H1 (cell line): ENCODE results near the gene NEK2.

Source experiments
- ATF2 ChIP-seq: IDR thresholded peaks from 2 replicates; pipeline ENCODE4 v1.6.1; 2012; ENCODE audit warnings: low read length, inconsistent platforms
- CTCF ChIP-seq, 3 experiments: IDR thresholded peaks; 1 replicate in 2 of 3; 2 replicates in 1 of 3; pipeline versions ENCODE4 v1.5.1 to v1.6.1; 2011; ENCODE audit warnings: low read length in 3 of 3, mild to moderate bottlenecking in 3 of 3, inconsistent platforms in 2 of 3, low read depth in 1 of 3, moderate library complexity in 1 of 3; ENCODE audit not compliant: insufficient read depth in 1 of 3; ENCODE audit errors: control extremely low read depth in 1 of 3
- EZH2 ChIP-seq: fragments of 200-600 bp; sonication (generic); IDR thresholded peaks from 2 replicates; pipeline ENCODE4 v1.7.1; 2012; ENCODE audit warnings: low read depth, mild to moderate bottlenecking, moderate library complexity, low read length, inconsistent platforms; ENCODE audit not compliant: severe bottlenecking
- HDAC6 ChIP-seq: IDR thresholded peaks from one replicate; pipeline ENCODE4 v1.7.1; 2012; ENCODE audit warnings: low read depth, mild to moderate bottlenecking, inconsistent platforms, low read length, moderate library complexity
- KDM1A ChIP-seq: fragments of 200-600, 300-600 bp; sonication (generic); IDR thresholded peaks from 2 replicates; pipeline ENCODE4 v1.7.1; 2016; ENCODE audit warnings: mild to moderate bottlenecking, low read length, borderline replicate concordance
- MAFK ChIP-seq: IDR thresholded peaks from 2 replicates; pipeline ENCODE4 v1.6.1; 2012; ENCODE audit warnings: low read depth, mild to moderate bottlenecking, improper control_type of control experiment, low read length
- NANOG ChIP-seq: IDR thresholded peaks from 2 replicates; pipeline ENCODE4 v1.6.1; 2011; ENCODE audit warnings: low read length, low read depth, mild to moderate bottlenecking, inconsistent platforms; ENCODE audit not compliant: insufficient read depth, poor library complexity, severe bottlenecking
- POLR2A ChIP-seq, 2 experiments: IDR thresholded peaks; 1 replicate in 1 of 2; 2 replicates in 1 of 2; pipeline ENCODE4 v1.6.1; 2011; ENCODE audit warnings: low read depth in 2 of 2, low read length in 2 of 2, mild to moderate bottlenecking in 2 of 2; ENCODE audit errors: control extremely low read depth in 1 of 2
- RAD21 ChIP-seq, 2 experiments: IDR thresholded peaks in 1 of 2; conservative IDR thresholded peaks in 1 of 2; 2 replicates each; pipeline ENCODE4 v1.6.1; 2011; ENCODE audit warnings: low read depth in 2 of 2, low read length in 2 of 2, improper control_type of control experiment in 1 of 2, inconsistent platforms in 1 of 2, mild to moderate bottlenecking in 1 of 2, moderate library complexity in 1 of 2
- RXRA ChIP-seq: IDR thresholded peaks from 2 replicates; pipeline ENCODE4 v1.6.1; 2011; ENCODE audit warnings: low read depth, mild to moderate bottlenecking, low read length, moderate library complexity; ENCODE audit not compliant: insufficient read depth
- SUZ12 ChIP-seq: fragments of 200-600 bp; sonication (generic); IDR thresholded peaks from 2 replicates; pipeline ENCODE4 v1.6.1; 2012; ENCODE audit warnings: mild to moderate bottlenecking, inconsistent platforms, low read length, moderate library complexity, mixed read lengths
- TEAD4 ChIP-seq: IDR thresholded peaks from 2 replicates; pipeline ENCODE4 v1.6.1; 2012; ENCODE audit warnings: low read depth, low read length, inconsistent platforms, mixed read lengths
- USF2 ChIP-seq: IDR thresholded peaks from 2 replicates; pipeline ENCODE4 v1.6.1; 2011; ENCODE audit warnings: low read length, improper control_type of control experiment
- ZNF274 ChIP-seq: IDR thresholded peaks from 2 replicates; pipeline ENCODE4 v1.7.0; 2012; ENCODE audit warnings: low read length, borderline replicate concordance; ENCODE audit errors: extremely low read depth

GRCh38 chr1:211616231-211616964 lies 59.0 kb downstream of the NEK2 start:
- TF ChIP-seq RAD21 (IDR thresholded peaks at IDR 0.05 in 1 of 2, conservative IDR thresholded peaks at IDR 0.05 in 1 of 2; ENCODE audit: low read depth in 2 of 2, low read length in 2 of 2) (no peak), POLR2A (IDR thresholded peaks at IDR 0.05; ENCODE audit: control extremely low read depth in 1 of 2, low read depth in 2 of 2, low read length in 2 of 2) (no peak), MAFK (no peak), SUZ12 (no peak), CTCF (IDR thresholded peaks at IDR 0.05; ENCODE audit: control extremely low read depth in 1 of 3, insufficient read depth in 1 of 3, low read depth in 1 of 3, low read length in 3 of 3) (no peak), USF2 (no peak), KDM1A (no peak), ATF2 (no peak), TEAD4 (no peak), EZH2 (no peak), NANOG (no peak), HDAC6 (no peak), ZNF274 (no peak), RXRA (no peak)
